HG03457 (cell line): ENCODE data around the gene HDAC1.
A peak's percentile ranks its signal among the peaks of the same experiment; 100 is the strongest.
"Not testable (repeated sequence)": the region's sequence is repeated elsewhere in the genome, so short reads cannot be mapped to it uniquely, and the experiment has no call there.

ENCODE experiments used
- ATAC-seq: cut with Tn5 transposase; IDR thresholded peaks from one replicate; pipeline ENCODE4 v1.9.1; 2021; ENCODE audit warnings: moderate number of reproducible peaks; ENCODE audit not compliant: unreplicated experiment

The HDAC1 gene

DNA sequence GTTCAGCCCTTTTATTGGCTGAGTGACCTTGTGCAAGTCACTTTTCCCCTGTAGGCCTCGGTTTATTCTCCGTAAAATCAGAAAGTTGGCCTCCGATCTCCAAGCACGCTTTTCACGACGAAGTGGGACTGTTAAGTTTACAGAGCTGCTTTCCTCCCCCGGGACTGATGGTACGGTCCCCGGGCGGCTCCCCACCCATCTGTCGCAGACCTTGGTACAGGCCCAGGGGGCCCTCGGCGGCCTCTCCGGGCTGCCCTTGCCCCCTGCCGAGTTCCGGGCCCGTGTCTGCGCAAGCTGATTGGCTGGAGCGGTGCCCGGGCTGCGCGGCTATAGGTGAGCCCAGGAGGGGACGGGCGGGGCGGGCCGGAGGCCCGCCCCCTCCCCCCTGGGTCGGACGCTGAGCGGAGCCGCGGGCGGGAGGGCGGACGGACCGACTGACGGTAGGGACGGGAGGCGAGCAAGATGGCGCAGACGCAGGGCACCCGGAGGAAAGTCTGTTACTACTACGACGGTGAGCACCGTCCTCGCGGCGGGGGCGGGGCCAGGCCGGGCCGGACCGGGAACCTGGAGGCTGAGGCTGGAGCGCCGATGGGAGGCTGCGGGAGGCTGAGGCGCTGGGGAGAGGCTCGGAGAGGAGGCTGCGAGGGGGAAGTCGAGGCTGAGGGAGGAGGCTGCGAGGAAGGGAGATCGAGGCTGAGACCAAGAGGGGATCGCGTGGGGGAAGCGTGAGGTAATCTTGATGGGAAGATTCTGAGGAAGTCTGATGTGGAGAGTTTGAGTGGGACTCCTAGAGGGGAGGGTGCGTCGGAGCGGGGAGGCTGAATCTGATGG, at the start of gene HDAC1:
HDAC1 (plus strand) TSS at position 376 of the 831 bp plus-strand sequence; CDS start at position 463, 87 bp downstream.
- peak; percentile 92 for ATAC-seq

DNA sequence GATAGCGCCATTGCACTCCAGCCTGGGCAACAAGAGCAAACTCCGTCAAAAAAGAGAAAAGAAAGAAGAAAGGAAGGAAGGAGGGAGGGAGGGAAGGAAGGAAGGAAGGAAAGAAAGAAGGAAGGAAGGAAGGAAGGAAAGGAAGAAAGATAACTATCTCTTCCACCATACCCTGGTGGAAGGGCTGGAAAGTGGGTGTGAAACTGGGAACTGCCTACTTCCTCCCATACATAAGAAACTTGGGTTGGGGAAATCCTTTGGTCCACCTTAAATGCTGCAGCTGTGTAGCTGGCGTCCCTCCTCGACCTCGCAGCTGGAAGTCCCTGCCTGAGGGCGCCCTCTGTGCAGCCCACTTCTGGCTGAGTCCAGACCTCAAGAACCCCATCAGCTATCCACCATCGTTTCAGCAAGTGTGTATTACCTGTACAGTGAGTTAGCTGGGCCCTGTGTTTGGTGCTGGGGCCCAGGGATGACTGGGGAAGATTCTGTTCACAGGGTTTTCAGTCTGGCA, 49.5 kb upstream of the HDAC1 start:
- no peak for ATAC-seq

DNA sequence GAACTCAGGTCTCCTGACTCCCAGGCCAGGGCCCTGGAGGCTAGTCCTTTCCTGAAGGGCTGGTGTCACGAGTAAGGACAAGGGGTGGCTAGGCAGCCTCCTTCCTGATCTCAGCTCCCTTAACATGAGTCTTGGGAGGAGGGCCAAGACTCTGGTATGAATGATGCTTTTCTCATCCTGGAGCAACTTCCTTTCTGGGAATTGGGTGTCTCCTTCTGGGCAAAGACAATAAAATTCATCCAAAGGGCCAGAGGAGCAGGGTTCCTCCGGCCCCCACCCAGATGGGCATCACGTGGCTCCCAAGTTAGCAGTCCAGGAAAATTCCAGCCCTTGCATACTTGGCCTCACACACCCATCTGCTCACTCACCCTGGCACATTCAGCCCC, 45.0 kb upstream of the HDAC1 start, which contains the start of gene FAM167B:
FAM167B (plus strand) TSS at position 335 of the 386 bp plus-strand sequence. CDS start 200 bp downstream, outside the sequence.
- no peak for ATAC-seq

DNA sequence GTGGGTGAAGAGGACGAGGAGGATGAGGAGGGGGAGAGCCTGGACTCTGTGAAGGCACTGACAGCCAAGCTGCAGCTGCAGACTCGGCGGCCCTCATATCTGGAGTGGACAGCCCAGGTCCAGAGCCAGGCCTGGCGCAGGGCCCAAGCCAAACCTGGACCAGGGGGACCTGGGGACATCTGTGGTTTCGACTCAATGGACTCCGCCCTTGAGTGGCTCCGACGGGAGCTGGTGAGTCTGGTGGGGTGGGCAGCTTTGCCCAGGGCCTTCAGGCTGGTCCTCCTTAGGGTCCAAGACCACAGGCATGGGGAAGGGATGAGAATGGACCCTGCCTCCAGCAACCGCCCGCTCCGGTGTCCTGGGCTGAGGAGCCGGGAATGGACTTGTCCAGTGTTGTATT, 44.4 kb upstream of the HDAC1 start:
- ATAC-seq, result no peak

DNA sequence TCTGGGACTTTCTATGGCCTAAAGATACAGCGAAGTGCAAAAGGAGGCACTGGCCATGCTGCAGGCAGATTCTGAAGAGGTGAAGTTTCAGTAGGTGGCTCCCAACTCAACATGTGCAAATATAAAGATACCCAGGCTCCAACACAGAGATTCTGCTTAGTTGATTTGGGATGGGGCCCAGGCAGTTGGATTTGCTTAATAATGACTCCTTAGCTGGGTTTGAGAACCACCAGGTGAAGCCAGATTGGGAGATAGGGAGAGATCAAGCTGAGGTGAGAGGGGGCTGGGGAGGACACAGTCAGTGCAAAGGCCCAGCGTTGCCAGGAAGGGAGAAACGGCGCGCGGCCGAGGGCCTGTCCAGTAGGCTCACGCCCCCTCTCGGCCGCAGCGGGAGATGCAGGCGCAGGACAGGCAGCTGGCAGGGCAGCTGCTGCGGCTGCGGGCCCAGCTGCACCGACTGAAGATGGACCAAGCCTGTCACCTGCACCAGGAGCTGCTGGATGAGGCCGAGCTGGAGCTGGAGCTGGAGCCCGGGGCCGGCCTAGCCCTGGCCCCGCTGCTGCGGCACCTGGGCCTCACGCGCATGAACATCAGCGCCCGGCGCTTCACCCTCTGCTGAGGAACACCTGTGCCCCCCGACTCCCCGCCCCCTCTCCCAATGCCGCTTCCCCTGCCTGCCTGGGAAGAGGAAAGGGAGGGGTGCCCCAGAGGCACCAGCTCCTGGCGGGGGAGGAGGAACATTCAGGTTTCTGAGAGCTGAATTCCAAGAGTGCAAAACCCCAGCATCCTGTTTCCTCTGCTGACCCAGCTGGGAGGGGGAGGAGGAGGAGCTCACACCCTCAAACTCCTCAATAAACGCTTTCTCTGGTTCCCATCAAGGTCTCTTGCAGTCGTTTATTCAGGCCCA, 43.6 kb upstream of the HDAC1 start:
- ATAC-seq, result no peak

DNA sequence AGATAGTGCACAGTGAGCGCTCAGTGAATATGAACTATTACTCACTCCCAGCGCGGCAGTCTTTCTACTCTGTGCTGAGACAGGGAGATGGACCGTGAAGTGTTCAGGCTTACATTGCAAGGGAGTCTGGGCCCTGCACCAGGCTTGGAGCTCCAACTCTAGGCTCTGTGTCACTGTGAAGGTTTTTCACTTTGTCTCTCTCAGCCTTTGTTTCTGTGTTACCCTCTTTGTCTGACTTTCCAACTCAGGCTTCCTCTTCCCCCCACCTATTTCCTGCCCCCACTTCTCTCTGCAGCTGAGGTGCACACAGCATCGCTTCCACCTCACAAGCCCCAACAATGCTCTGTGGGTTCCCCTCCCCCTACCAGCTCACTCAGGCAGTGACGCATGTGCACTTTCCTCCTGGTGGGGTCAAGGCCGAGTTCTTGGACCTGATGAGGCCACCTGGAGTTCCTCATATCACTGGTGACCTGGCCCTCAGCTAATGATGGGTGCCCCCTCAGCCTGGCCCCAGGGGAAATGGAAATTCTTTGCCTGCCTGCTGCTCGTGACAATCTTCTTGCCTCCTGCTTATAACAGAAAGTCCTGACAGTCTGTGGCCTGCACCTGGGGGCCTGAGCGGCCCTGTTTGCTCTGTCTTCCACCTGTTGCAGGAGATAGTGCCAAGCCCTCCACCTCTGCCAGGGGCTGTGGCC, 41.9 kb upstream of the HDAC1 start:
- ATAC-seq, result no peak

DNA sequence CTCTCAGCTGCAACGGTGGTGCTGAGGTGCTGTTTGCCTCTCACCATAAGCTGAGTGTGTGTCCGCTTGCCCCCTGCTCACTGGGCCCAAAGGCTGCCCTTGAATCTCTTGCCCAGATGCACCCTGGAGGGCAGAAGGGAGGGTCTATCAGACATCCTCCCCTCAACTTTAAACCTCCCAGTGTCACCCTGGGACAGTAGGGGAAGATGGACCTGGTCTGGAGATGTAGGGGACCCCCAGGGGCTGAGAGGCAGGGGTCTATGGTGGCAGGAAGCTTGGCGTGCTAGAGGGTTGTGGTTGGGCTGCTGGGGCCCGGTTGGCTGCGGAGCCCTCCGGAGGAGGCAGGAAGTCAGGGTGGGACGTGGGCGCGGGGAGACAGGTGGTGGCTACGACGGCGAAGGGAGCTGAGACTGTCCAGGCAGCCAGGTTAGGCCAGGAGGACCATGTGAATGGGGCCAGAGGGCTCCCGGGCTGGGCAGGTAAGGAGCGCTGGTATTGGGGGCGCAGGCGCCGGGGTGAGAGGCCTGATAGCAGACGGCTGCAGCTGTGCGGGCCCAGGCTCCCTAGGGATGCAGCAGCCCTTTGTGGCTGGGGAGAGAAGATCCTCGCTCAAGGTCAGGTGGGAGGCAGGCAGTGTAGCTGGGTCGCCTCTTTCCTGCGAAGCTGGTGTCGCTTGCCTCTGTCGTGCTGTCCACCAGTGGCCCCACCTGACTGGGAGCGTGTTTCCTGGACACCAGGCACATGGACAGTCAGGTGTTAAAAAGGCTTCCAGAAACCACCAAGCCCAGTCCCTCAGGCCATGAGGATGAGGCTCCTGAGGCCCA, 40.8 kb upstream of the HDAC1 start, which contains the start of gene LCK:
LCK (plus strand) TSS at position 373 of the 824 bp plus-strand sequence. CDS start 23,065 bp downstream, outside the sequence.
- ATAC-seq, result no peak

DNA sequence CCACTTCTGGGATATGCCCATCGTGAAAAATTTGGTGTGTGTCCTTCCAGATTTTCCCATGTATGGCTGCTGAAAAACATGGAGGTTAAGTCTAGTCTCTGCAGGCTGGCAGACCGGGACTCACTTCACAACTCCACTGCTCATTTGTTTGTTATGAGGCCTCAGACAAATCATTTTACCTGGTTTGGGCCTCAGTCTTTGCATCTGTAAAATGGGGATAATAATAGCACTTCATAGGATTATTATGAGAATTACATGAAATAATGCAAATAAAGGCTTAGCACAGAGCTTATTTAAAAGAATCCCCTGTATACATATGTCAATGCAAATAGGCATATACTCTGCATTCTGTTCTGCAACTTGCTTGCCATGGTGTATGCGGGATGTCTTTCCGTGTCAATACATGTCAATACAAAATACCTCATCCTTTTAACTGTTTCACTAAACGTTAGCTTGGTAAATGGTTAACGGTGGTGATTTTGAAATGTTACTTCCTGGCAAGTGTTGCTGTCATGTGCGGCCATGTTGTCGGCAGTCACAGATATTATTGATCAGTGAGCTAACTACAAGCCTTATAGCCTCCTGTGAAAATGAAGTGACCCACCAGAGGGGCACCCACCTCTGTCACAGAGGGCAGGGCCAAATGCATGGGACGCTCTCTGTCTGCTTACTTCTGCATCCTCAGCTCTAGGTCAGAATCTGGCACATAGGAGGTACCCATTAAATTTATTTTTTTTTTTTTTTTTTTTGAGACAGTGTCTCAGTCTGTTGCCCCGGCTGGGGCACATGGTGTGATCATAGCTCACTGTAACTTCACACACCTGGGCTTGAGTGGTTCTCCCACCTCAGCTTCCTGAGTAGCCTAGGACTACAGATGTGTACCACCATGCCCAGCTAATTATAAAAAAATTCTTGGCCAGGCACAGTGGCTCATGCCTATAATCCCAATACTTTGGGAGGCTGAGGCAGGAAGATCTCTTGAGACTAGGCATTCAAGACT, 36.5 kb upstream of the HDAC1 start:
- ATAC-seq, result no peak

DNA sequence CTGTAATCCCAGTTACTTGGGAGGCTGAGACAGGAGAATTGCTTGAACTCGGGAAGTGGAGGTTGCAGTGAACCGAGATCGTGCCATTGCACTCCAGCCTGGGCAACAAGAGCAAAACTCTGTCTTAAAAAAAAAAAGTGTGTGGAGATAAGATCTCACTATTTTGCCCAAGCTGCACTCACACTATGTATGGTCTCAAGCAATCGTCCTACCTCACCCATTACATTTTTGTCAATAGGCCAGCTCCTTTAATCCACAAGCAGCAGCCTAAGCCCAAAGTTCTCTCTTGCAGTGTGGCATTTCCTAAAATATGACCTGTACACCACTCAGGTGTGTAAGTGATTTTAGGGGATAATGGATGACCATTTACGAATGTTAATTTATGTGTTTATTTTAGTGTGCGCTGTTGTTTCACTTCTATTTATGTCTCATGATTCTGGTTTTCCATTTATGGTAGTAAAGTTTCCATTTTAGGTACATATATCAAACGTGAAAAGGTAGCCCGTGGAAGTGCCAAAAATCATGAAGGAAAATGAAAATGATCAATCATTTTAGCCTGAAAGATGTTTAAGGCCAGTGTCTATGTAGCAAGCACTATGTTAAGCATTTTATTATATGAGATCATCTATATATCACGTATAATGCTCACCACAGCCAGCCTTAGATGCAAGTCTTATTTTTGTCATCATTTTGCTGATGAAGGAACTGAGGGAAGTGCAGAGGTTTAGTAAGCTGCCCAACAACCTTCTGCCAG, 35.2 kb upstream of the HDAC1 start:
- no peak for ATAC-seq

DNA sequence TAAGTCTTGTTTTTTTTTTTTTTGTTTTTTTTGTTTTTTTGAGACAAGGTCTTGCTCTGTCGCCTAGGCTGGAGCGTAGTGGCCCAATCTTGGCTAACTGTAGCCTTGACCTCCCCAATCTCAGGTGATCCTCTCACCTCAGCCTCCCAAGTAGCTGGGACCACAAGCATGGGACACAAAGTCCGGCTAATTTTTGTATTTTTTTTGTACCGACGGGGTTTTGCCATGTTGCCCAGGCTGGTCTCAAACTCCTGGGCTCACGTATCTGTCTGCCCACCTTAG, 34.7 kb upstream of the HDAC1 start:
- ATAC-seq, result no peak

DNA sequence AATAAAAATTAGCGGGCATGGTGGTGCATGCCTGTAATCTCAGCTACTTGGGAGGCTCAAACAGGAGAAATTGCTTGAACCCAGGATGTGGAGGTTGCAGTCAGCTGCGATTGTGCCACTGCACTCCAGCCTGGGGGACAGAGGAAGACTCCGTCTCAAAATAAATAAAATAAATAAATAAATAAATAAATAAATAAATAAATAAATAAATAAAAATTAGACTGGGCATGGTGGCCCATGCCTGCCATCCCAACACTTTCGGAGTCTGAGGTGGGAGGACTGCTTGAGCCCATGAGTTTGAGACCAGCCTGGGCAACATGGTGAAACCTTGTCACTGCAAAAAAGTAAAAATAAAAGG, 28.7 kb upstream of the HDAC1 start:
- ATAC-seq, result not testable (repeated sequence)

DNA sequence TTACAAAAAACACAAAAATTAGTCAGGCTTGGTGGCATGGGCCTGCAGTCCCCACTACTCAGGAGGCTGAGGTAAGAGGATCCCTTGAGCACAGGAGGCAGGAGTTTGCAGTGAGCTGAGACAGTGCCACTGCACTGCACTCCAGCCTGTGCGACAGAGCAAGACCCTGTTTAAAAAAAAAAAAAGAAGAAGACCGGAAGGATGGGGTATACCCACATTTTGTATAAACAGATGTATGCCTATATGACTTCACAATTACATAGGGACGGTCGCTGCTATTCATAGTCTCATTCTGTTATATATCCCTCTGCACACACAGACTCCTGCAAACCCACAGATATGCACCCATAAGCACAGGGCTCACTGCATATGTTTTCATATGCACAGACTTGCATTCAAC, 28.1 kb upstream of the HDAC1 start:
- ATAC-seq, result no peak

DNA sequence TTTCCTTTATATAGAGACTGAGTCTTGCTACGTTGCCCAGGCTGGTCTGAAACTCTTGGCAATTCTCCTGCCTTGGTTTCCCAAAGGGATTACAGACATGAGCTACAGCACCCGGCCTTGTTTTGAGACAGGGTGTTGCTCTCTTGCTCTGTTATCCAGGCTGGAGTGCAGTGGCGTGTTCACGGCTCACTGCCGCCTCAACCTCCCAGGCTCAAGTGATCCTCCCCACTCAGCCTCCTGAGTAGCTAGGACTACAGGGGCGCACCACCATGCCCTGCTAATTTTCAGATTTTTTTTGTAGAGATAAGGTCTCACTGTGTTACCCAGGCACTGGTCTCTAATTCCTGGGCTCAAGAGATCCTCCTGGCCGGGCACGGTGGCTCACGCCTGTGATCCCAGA, 26.0 kb upstream of the HDAC1 start:
- no peak for ATAC-seq

DNA sequence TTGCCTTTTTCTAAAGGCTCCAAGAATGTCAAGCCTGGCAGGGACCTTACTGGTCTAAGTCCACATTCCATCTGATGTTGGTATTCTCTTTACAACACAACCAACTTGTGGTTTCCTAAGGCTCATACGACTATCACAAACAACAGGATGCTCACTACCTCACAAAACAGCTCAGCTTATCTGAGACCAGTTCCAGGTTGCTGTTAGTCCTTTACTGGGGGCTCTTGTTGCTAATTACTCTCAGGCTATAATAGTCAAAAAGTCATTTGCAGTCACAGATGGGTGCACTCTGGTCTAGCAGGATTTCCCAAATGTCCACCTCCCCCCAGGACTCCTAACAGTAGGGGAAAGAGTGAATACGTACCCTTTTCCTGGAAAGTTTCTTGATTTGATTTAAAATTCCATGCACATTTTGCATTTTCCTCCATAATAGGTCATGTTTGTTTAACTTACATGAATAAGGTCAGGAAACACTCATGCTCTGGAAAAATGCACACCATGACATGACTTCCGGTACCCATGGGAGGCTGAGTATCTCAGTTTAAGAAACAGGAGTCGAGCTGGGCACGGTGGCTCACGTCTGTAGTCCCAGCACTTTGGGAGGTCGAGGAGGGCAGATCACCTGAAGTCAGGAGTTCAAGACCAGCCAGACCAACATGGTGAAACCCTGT, 24.8 kb upstream of the HDAC1 start:
- no peak for ATAC-seq

DNA sequence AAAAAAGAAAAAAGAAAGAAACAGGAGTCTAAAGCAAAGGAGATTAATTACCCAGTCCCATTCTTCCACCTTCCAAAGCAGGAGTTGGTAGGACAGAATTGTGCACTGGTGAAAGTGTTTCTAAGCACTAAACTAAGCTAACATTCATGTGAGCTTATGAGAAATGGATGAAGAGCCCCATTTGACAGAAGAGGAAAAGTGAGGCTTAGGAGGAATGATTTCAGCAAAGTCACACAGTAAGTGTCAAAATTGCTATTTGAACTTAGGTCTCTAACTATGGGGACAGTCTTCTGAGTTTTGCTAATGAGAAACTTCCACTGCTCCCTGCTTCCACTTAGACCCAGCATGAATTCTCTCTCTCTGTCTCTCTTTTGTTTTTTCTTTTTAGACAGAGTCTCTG, 22.1 kb upstream of the HDAC1 start:
- no peak for ATAC-seq

DNA sequence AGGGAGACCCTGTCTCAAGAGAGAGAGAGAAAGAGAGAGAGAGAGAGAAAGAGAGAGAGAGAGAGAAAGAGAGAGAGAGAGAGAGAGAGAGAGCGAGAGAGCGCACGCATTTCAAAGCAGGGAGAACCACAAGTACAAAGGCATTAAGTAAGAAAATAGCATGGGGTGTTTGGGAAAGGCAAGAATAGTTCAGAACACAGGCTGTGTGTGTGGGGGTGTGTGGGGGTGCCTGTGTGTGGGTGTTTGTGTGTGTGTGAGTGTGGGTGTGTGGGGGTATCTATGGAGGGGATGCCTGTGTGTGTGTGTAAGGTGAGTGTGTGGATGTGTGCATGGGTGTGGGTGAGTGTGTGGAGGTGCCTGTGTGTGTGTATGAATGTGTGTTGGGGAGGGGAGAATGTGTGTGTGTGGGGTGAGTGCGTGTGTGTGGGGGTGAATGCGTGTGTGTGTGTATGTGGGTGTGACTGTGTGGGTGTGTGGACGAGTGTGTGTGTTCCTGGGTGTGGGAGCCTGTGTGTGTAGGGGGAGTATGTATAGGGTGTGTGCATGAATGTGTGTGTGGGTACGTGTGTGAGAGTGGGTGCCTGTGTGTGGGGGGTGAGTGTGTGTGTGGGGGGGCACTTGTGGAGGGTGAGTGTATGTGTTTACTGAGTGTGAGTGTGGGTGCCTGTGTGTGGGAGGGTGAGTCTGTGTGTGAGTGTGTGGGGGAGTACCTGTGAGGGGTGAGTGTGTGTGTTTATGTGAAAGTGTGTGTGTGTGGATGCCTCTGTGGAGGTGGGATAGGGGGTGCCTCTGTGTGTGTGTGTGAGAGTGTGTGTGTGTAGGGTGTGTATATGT, 19.1 kb upstream of the HDAC1 start:
- no peak for ATAC-seq
